HG02981 (cell line): Measurements from ENCODE around the gene ABTB2.

Experiments
- ATAC-seq: cut with Tn5 transposase; IDR thresholded peaks from one replicate; pipeline ENCODE4 v1.9.1; 2021; ENCODE audit warnings: mild to moderate bottlenecking, moderate library complexity; ENCODE audit not compliant: unreplicated experiment

Gene ABTB2

GRCh38 chr11:34243600-34244464, 114.0 kb downstream of the ABTB2 start:
- peak; percentile 56 for ATAC-seq

- ATAC-seq: no peak
Measured at GRCh38 chr11:34242037-34242625, 115.7 kb downstream of the ABTB2 start.

DNA sequence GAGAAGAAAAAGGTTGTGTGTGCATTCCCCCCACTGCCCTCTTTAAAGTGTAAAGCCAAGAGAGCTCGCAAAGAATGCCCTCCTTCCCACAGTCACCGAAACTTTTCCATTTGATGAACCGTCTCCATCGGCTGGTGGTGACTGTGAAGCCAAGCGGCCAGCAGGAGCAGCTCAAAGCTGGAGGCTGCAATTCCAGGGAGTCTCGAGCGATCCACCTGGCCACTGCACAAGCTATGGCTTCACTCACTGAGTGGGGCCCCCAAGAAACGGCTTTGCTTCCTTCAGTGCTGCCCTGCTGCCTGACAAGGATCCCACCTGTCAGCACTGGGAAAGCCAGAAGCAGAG, 117.7 kb downstream of the ABTB2 start:
- no peak for ATAC-seq

DNA sequence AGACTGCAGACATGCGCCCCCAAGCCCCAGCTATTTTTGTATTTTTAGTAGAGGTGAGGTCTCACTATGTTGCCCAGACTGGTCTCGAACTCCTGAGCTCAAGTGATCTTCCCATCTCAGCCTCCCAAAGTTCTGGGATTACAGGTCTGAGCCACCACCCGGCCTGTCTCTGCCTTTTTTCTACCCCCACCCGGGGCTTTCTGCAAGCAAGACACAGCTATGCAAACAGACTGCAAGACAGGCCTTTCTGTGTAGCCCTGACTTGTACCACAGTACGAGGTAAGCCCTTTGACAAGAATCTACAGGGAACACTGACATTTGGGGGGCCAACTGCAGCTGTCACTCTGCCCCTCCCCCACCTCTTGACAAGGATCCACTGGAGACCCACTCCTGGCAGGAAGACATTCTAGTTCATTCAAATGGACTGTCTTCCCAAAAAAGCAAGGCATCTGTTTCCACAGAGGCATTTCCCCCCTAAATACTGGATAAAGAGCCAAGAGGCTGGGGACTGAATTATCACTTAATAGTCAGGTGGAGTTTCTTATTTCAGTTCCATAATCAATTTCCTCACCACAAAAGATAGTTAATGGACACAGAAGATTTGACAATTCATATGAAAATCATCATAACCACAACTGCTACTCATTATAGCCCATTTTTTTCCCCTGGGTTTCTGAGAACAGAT, 118.2 kb downstream of the ABTB2 start:
- ATAC-seq: peak; percentile 26

DNA sequence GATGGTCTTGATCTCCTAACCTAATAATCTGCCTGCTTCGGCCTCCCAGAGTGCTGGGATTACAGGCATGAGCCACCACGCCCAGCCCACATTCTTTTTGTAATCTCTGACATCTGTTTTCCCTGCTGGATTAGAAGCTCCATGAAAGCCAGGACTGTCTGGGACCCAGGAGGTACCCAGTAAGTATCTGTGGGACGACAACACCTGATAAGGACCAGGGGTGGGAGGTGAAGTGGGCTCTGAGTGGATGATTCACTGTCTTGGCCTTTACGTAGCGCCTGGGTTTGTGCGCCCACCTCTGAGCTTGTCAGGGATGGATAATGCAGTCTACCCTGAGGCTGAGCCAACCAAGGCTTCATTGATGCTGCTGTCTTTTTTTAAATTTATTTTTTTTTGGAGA, 118.8 kb downstream of the ABTB2 start:
- ATAC-seq: no peak

DNA sequence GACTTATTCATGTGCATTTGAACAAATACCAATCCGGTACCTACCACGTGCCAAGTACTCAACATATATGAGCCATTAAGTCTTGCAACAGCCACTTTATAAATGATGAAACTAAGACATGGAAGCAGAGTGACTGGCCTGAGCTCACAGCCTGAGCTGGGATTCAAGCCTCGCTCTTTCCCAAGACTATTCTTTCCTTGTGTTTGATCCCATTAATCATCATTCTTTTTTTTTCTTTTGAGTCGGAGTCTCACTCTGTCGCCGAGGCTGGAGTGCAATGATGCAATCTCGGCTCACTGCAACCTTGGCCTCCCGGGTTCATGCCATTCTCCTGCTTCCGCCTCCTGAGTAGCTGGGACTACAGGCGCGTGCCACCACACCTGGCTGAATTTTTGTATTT, 119.3 kb downstream of the ABTB2 start:
- no peak for ATAC-seq

DNA sequence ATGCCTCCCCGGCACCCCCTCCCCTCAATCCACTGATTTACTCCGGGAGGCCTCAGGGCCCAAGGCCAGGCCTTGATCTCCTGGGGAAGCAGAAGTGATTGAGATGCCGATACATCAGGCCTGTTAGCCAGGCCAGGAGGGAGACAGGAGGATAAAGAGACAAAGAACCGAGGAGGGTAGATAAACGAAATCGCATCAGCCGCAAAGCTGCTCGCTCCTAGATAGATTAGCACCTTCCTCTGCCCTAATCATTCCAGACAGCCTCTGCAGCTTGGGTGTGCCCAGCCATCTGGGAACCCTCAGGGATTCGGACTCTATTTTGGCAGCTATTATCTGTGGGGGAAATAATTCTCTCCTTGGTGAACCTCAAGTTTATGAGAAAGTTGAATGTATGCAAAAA, 121.2 kb downstream of the ABTB2 start:
- no peak for ATAC-seq

GRCh38 chr11:34235591-34236071, 122.2 kb downstream of the ABTB2 start:
- ATAC-seq: no peak

DNA sequence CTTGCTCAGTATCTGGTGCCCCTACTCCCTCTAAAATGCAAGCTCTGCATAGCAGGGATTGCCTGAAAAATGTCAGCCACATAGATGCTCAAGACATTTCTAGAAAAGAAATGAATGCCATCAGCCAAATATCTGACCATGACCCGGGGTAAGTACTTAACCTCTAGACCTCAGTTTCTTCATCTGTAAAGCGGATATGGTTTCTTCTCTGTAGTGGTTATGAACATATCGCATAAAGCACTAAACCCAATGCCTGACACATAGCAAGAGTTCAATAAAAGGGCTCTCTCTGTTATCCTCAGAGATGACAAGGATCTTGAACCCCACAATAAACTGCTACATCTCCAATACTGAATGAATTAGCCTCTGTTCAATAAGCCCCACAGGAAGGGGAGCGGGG, 122.6 kb downstream of the ABTB2 start:
- ATAC-seq: peak; percentile 34

DNA sequence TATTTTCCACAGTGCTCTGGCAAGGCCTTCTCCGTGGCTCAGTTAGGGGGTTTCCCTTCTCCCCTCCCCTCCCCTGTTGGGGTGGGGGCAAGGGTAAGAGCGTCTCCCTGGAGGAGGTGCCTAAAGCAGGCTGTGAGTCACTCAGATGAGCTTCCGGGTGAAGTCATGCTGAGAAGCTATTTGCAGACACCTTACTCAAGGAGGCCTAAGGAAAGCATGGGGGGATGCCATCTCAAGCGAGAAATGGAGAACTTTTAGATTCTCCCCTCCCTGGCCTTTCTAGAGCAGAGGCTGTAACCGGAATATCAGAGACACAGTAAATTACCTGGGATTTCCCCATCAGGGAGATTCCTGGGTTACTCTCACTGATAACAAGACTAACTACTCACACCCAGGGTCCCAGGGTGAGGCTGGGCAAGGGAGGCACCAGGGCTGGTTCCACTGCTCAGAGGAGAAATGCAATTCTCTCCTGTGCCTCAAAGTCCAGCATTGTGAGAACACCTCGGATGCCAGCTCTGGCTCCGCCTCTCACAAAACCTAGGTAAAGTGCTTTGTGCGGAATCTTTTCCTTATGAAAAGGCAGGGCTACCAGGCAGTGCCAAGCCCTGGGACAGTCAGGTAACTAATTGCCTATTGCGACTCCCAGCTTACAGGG, 123.6 kb downstream of the ABTB2 start:
- ATAC-seq: peak; percentile 69

DNA sequence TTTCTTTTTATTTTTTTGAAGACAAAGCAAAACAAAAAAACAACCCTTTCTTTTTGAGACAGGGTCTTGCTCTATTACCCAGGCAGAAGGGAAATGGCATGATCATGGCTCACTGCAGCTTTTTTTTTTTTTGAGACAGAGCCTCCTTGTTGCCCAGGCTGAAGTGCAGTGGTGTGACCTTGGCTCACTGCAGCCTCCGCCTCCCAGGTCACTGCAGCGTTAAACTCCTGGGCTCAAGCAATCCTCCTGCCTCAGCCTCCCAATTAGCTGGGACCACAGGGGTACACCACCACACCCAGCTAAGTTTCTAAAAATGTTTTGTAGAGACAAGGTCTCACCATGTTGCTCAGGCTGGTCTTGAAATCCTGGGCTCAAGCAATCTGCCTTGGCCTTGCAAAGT, 124.6 kb downstream of the ABTB2 start:
- no peak for ATAC-seq

DNA sequence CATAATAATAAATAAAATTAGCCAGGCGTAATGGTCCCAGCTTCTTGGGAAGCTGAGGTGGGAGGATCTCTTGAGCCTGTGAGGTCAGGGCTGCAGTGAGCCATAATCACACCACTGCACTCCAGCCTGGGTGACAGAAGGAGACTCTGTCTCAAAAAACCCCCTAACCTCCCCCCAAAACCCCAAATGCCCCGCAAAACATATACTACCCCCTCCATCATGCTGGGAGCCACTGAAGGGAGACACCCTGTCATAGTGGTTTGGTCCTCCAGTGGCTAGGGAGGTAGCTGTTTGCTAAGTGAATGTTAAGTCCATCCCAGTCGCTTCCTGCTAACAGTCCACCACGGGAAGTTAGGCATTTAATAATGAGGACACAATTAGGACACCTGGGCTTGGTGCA, 125.0 kb downstream of the ABTB2 start:
- ATAC-seq: no peak

GRCh38 chr11:34226210-34226609, 131.6 kb downstream of the ABTB2 start:
- no peak for ATAC-seq

GRCh38 chr11:34225091-34225490, 132.7 kb downstream of the ABTB2 start:
- ATAC-seq: no peak

DNA sequence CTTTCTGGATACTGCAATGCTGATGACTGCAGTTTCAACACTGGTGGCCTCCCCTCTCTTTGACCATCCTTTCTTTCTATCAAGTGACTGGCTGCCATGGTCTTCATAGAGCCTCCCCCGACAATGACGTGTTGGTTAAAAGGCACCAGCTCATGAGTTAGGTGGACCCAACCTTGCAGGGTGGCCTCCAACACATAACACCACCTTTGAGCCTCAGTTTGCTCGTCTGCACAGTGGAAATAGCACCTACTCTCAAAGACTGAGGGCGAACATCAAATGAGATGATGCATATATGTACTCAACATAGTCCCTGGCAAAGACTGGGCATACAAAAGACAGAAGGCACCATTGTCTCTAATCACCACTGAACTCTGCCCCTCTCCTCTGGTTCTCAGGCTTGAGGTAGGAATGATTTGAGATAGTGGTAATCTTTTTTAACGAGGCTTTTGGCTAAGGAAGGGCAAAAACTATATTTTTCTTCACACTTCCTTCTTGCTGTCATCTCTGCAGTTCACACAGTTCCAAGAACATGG, 133.3 kb downstream of the ABTB2 start:
- no peak for ATAC-seq

DNA sequence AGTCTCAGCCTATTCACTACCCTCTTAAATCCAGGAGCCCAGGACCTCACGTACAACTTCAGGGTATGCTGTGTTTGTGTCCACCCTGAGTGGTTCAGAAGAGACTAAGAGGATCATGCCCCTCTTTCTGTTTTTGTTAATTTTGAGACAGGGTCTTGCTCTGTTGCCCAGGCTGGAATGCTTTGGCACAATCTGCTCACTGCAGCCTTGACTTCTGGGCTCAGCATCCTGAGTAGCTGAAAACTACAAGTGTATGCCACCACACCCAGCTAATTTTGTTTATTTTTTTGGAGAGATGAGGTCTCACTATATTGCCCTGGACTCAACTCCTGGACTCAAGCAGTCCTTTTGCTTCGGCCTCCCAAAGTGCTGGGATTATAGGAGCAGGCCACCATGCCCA, 133.9 kb downstream of the ABTB2 start:
- no peak for ATAC-seq

- ATAC-seq: no peak
Measured at GRCh38 chr11:34223021-34223813, 134.6 kb downstream of the ABTB2 start.

- ATAC-seq: no peak
Measured at GRCh38 chr11:34222030-34222429, 135.8 kb downstream of the ABTB2 start.

DNA sequence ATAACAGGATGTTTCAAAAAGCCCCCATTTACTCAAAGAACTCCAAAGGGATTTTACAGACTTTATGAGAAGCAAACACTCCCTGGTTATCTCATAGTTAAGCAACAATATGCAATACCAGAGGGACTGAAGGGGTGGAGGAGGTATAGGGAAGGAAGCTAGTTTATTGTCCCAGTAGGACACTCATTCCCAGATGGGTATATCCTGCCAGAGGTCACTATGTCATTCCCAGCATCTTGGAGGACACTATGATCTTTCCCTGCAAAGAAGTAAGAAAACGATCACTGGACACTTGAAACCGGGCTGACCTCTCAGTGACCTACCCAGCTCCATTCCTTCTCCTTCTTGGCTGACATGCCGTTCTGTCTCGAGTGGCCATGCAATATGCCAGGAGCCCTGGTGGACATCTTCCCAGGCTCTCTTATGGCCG, 137.9 kb downstream of the ABTB2 start:
- no peak for ATAC-seq

DNA sequence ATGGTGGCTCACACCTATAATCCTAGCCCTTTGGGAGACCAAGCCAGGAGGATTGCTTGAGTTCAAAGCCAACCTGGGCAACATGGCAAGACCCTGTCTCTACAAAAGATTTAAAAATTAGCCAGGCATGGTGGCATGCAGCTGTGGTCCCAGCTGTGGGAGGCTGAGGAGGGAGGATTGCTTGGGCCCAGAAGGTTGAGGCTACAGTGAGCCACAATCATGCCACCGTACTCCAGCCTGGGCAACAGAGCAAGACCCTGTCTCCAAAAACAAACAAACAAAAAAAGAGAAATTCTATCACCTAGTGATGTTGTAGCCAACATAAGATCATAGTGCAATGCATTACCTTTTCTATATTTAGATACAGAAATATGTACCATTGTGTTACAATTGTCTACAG, 138.5 kb downstream of the ABTB2 start:
- no peak for ATAC-seq
